ENCODE data around the gene PRDX1. TPM values are rescaled to one million over a fixed set of nuclear protein-coding genes. Genes with fewer than 3 reads are reported as not detected.

The PRDX1 gene
- total and polyA plus RNA-seq, 2 of the 13 experiments (the other 11 are each of a cell fraction or from before 2014, with no cell fraction given), result 761 to 1,898 TPM

DNA sequence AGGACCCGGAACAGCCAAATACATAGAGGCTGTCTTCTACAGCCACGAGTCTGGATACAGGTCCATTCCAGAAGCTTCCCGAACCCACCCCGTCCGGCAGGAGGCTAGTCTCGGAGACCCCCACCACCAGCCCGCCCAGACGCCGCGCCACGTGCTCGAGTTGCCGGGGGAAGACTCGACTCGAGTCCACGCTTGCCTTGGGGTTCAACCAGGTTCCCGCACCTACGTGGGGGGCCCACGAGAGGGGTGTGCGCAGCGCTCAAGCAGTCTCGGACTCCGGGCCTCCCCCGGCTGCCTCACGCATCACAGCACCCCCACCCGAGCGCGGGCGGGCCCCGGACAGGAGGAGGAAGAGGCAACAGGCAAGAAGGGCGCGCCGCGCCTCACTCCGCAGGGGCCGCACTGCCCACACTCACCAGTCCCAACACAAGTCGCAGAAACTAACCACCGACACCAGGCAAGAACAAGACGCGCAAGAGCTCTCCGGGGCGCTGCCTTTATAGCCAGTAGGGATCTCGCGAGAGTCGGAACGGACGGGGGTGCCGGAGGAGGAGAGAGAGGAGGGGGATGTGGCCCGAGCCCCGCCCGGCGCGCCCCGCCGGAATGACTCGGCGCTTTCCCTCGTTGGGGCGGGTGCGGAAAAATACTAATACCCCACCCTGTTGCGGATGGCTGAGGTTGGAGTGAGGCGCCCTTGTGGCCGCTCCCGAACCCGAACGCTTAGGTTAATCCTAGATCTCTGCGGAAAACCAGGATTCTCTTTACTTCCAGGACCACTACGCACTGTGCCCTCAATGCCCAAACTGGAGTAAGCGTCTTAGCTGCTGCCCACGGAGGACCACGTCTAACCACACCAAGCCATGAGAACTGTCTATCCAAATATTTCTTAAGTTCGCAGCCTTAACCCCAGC is at the start of gene PRDX1 (continued):
- TF ChIP-seq TAF1 (CRISPR knock-in tag; IDR thresholded peaks at IDR 0.05) (peak; percentile 99), RXRB (CRISPR knock-in tag; IDR thresholded peaks at IDR 0.05; ENCODE audit: borderline replicate concordance) (peak; percentile 80), HOXA7 (CRISPR knock-in tag; IDR thresholded peaks at IDR 0.05) (peak; percentile 50; the same call in 1 of the 2 replicates), TBL1XR1 (IDR thresholded peaks at IDR 0.05; ENCODE audit: borderline replicate concordance, low read length, partially characterized antibody) (peak; percentile 82), ZNF543 (CRISPR knock-in tag; IDR thresholded peaks at IDR 0.05) (peak; percentile 42; the same call in 1 of the 2 replicates), CEBPB (IDR thresholded peaks at IDR 0.05; ENCODE audit: borderline replicate concordance, low read depth, low read length) (no peak), GATAD1 (CRISPR knock-in tag; IDR thresholded peaks at IDR 0.05) (peak; percentile 84), ZNF510 (CRISPR knock-in tag; IDR thresholded peaks at IDR 0.05; ENCODE audit: low read depth) (peak; percentile 68; the same call in 1 of the 2 replicates), YEATS2 (CRISPR knock-in tag; IDR thresholded peaks at IDR 0.05; ENCODE audit: borderline replicate concordance) (peak; percentile 93), MEIS2 (CRISPR knock-in tag; IDR thresholded peaks at IDR 0.05) (peak; percentile 30; the same call in 1 of the 2 replicates), NKX3-1 (CRISPR knock-in tag; IDR thresholded peaks at IDR 0.05) (peak; percentile 86), CBX2 (IDR thresholded peaks at IDR 0.05; ENCODE audit: low read depth, low read length) (no peak), CBX2 (CRISPR knock-in tag; IDR thresholded peaks at IDR 0.05; ENCODE audit: low read depth) (no peak), SRSF9 (IDR thresholded peaks at IDR 0.05; ENCODE audit: borderline replicate concordance, insufficient read depth, low read depth, low read length, poor library complexity, severe bottlenecking) (no peak), ZNF563 (CRISPR knock-in tag; IDR thresholded peaks at IDR 0.05) (peak; percentile 88), NR2F2 (IDR thresholded peaks at IDR 0.05; ENCODE audit: borderline replicate concordance, low read depth) (peak; percentile 64; the same call in 1 of the 2 replicates), ZNF253 (CRISPR knock-in tag; IDR thresholded peaks at IDR 0.05; ENCODE audit: borderline replicate concordance) (no peak)
- TF ChIP-seq, protein P1, sequence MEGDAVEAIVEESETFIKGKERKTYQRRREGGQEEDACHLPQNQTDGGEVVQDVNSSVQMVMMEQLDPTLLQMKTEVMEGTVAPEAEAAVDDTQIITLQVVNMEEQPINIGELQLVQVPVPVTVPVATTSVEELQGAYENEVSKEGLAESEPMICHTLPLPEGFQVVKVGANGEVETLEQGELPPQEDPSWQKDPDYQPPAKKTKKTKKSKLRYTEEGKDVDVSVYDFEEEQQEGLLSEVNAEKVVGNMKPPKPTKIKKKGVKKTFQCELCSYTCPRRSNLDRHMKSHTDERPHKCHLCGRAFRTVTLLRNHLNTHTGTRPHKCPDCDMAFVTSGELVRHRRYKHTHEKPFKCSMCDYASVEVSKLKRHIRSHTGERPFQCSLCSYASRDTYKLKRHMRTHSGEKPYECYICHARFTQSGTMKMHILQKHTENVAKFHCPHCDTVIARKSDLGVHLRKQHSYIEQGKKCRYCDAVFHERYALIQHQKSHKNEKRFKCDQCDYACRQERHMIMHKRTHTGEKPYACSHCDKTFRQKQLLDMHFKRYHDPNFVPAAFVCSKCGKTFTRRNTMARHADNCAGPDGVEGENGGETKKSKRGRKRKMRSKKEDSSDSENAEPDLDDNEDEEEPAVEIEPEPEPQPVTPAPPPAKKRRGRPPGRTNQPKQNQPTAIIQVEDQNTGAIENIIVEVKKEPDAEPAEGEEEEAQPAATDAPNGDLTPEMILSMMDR (CRISPR knock-in tag; IDR thresholded peaks at IDR 0.05), result peak; percentile 47
- TF ChIP-seq, protein P2, sequence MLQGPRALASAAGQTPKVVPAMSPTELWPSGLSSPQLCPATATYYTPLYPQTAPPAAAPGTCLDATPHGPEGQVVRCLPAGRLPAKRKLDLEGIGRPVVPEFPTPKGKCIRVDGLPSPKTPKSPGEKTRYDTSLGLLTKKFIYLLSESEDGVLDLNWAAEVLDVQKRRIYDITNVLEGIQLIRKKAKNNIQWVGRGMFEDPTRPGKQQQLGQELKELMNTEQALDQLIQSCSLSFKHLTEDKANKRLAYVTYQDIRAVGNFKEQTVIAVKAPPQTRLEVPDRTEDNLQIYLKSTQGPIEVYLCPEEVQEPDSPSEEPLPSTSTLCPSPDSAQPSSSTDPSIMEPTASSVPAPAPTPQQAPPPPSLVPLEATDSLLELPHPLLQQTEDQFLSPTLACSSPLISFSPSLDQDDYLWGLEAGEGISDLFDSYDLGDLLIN (CRISPR knock-in tag; IDR thresholded peaks at IDR 0.05; ENCODE audit: borderline replicate concordance), result no peak
- TF ChIP-seq, protein P3, sequence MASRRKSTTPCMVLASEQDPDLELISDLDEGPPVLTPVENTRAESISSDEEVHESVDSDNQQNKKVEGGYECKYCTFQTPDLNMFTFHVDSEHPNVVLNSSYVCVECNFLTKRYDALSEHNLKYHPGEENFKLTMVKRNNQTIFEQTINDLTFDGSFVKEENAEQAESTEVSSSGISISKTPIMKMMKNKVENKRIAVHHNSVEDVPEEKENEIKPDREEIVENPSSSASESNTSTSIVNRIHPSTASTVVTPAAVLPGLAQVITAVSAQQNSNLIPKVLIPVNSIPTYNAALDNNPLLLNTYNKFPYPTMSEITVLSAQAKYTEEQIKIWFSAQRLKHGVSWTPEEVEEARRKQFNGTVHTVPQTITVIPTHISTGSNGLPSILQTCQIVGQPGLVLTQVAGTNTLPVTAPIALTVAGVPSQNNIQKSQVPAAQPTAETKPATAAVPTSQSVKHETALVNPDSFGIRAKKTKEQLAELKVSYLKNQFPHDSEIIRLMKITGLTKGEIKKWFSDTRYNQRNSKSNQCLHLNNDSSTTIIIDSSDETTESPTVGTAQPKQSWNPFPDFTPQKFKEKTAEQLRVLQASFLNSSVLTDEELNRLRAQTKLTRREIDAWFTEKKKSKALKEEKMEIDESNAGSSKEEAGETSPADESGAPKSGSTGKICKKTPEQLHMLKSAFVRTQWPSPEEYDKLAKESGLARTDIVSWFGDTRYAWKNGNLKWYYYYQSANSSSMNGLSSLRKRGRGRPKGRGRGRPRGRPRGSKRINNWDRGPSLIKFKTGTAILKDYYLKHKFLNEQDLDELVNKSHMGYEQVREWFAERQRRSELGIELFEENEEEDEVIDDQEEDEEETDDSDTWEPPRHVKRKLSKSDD (CRISPR knock-in tag; IDR thresholded peaks at IDR 0.05; ENCODE audit: low read depth), result no peak
- TF ChIP-seq, protein P4, sequence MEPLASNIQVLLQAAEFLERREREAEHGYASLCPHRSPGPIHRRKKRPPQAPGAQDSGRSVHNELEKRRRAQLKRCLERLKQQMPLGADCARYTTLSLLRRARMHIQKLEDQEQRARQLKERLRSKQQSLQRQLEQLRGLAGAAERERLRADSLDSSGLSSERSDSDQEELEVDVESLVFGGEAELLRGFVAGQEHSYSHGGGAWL (CRISPR knock-in tag; IDR thresholded peaks at IDR 0.05), result peak; percentile 98
- TF ChIP-seq, protein P5, sequence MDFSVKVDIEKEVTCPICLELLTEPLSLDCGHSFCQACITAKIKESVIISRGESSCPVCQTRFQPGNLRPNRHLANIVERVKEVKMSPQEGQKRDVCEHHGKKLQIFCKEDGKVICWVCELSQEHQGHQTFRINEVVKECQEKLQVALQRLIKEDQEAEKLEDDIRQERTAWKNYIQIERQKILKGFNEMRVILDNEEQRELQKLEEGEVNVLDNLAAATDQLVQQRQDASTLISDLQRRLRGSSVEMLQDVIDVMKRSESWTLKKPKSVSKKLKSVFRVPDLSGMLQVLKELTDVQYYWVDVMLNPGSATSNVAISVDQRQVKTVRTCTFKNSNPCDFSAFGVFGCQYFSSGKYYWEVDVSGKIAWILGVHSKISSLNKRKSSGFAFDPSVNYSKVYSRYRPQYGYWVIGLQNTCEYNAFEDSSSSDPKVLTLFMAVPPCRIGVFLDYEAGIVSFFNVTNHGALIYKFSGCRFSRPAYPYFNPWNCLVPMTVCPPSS (IDR thresholded peaks at IDR 0.05), result no peak

All from HepG2 (cell line).